T-helper 22 cell (primary cell): ENCODE data around the gene CYP2J2.
"Not testable (repeated sequence)": the region's sequence is repeated elsewhere in the genome, so short reads cannot be mapped to it uniquely, and the experiment has no call there.

Experiments
- DNase-seq: peaks from one replicate; pipeline ENCODE4 v3.0.0-alpha.2; 2020; ENCODE audit warnings: low read depth

The CYP2J2 gene

GRCh38 chr1:59917785-59918180 is 8.8 kb downstream of the CYP2J2 start:
- no peak for DNase-seq

- DNase-seq: no peak
Measured at GRCh38 chr1:59917026-59917784, 9.4 kb downstream of the CYP2J2 start.

- no peak for DNase-seq
Measured at GRCh38 chr1:59915516-59915915, 11.1 kb downstream of the CYP2J2 start.

- DNase-seq: not testable (repeated sequence)
Measured at GRCh38 chr1:59914791-59915286, 11.7 kb downstream of the CYP2J2 start.

- DNase-seq: no peak
Measured at GRCh38 chr1:59908682-59909081, 17.9 kb downstream of the CYP2J2 start.

- no peak for DNase-seq
Measured at GRCh38 chr1:59908084-59908483, 18.5 kb downstream of the CYP2J2 start.

GRCh38 chr1:59906931-59907330 is 19.6 kb downstream of the CYP2J2 start:
- no peak for DNase-seq

- no peak for DNase-seq
Measured at GRCh38 chr1:59903141-59903754, 23.3 kb downstream of the CYP2J2 start.

GRCh38 chr1:59901770-59902388 is 24.7 kb downstream of the CYP2J2 start:
- no peak for DNase-seq

- no peak for DNase-seq
Measured at GRCh38 chr1:59900640-59901039, 25.9 kb downstream of the CYP2J2 start.

GRCh38 chr1:59898927-59899326 is 27.6 kb downstream of the CYP2J2 start:
- no peak for DNase-seq

- no peak for DNase-seq
Measured at GRCh38 chr1:59897165-59897564, 29.4 kb downstream of the CYP2J2 start.

- no peak for DNase-seq
Measured at GRCh38 chr1:59892841-59893811, 33.4 kb downstream of the CYP2J2 start.

- no peak for DNase-seq
Measured at GRCh38 chr1:59885160-59885832, 41.3 kb downstream of the CYP2J2 start.

GRCh38 chr1:59880735-59881134 is 45.8 kb downstream of the CYP2J2 start:
- no peak for DNase-seq

- DNase-seq: no peak
Measured at GRCh38 chr1:59879996-59880505, 46.5 kb downstream of the CYP2J2 start.

- DNase-seq: no peak
Measured at GRCh38 chr1:59879574-59879973, 47.0 kb downstream of the CYP2J2 start.

GRCh38 chr1:59878370-59878769 is 48.2 kb downstream of the CYP2J2 start:
- DNase-seq: no peak

- no peak for DNase-seq
Measured at GRCh38 chr1:59877108-59877682, 49.4 kb downstream of the CYP2J2 start.

- DNase-seq: no peak
Measured at GRCh38 chr1:59871746-59872145, 54.8 kb downstream of the CYP2J2 start.

- no peak for DNase-seq
Measured at GRCh38 chr1:59866462-59866861, 60.1 kb downstream of the CYP2J2 start.
